GM19351 (cell line): ENCODE data around the gene SLC12A6.
"Not testable (repeated sequence)": the region's sequence is repeated elsewhere in the genome, so short reads cannot be mapped to it uniquely, and the experiment has no call there.

ENCODE experiments used
- ATAC-seq: cut with Tn5 transposase; IDR thresholded peaks from one replicate; pipeline ENCODE4 v1.9.1; 2021; ENCODE audit warnings: mild to moderate bottlenecking, moderate library complexity; ENCODE audit not compliant: unreplicated experiment

The SLC12A6 gene

GRCh38 chr15:34337557-34338306 is at the start of gene SLC12A6:
TSS of gene SLC12A6 (minus strand) at chr15:34337781. CDS start at chr15:34336680, 1,101 bp downstream.
- peak; percentile 63 for ATAC-seq

- ATAC-seq: not testable (repeated sequence)
These were observed 44.4 kb upstream of the SLC12A6 start for GRCh38 chr15:34381829-34382521.

GRCh38 chr15:34380491-34380890 is 42.9 kb upstream of the SLC12A6 start:
- not testable (repeated sequence) for ATAC-seq

GRCh38 chr15:34376856-34377255 is 39.3 kb upstream of the SLC12A6 start:
- no peak for ATAC-seq

- not testable (repeated sequence) for ATAC-seq
These were observed 38.0 kb upstream of the SLC12A6 start for GRCh38 chr15:34375541-34375940.

DNA sequence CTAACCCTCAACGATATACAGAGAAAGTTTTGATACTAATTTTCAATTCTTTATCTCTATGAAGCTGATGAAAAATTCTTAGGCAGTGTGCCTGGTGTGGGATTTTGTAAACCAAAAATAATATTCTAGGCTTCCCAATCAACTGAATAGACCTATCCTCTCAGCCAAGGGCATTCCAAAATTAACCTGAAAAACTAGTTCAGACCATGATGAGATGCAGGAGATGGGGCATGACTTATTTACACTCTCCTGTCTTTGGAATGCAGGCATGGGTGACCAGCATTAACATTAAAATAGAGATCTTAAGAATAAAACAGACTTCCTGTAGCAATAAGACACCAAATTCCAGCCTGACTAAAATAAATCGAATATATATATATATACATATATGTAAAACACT is 37.2 kb upstream of the SLC12A6 start:
- no peak for ATAC-seq

GRCh38 chr15:34373951-34374350 is 36.4 kb upstream of the SLC12A6 start:
- ATAC-seq: no peak

DNA sequence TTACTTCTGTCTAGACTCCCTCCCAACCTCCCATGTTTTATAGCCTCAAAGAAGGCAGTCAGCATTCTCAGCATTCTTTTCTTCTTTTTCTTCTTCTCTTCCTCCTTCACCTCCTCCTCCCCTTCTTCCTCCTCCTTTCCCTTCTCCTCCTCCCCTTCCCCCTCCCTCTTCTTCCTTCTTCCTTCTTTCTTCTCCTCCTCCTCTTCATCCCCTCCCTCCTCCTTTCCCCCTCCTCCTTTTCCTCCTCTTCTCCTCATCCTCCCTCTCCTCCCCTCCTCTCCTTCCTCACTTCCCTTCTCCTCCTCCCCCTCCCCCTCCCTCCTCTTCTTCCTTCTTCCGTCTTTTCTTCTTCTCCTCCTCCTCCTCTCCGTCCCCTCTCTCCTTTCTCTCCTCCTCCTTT is 33.1 kb upstream of the SLC12A6 start:
- ATAC-seq: no peak

GRCh38 chr15:34370129-34370528 is 32.5 kb upstream of the SLC12A6 start:
- no peak for ATAC-seq

DNA sequence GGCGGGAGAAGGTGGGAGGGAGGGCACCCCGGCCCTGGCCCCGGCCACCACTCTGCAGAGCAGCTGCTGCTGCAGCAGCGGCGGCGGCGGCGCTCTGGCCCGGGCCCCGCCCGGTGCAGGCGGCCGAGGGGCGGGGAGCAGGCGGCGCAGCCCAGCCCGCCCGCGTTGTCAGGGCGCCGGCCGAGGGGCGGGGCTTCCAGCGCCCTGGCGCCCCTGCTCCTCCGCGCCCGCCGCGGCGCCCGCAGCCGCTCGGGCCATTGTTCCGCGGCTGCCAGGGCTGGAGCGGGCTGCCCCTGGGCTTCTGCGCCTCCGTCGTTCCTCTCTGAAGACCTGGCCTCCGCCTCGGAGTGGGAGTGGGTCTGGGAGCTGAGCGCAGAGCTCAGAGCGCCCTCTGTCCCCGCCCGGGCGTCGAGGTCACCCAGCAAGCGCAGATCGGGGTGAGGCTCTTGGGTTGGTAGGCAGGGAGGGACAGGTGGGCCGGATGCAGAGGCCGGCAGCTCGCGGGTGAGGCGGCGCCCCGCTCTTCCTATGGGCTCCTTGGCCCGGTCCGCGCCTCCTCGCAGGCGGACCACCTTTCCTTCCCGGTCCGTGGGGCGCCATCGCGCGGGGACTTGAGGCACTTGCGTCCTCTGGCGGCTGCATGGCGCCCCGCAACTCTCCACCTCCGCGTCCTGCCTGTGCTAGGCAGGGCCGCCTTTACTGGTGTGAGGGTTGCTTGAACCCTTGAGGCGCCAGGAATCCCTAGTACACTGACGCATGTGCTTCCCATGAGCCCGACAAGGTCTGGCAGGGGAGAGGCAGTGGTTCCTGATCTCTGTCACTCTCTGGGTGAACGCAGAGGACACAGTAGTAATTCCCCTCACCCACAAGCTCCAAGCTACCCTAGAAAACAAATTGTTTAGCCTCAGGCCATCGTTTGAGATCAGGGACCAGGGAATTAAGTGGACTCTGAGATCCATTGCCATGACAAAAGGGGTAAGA is 29.8 kb upstream of the SLC12A6 start, which contains the start of gene LPCAT4:
Gene LPCAT4, minus strand, starts transcription at position 96 of the 981 bp plus-strand sequence. CDS start 96 bp downstream, outside the sequence.
- peak; percentile 68 for ATAC-seq

DNA sequence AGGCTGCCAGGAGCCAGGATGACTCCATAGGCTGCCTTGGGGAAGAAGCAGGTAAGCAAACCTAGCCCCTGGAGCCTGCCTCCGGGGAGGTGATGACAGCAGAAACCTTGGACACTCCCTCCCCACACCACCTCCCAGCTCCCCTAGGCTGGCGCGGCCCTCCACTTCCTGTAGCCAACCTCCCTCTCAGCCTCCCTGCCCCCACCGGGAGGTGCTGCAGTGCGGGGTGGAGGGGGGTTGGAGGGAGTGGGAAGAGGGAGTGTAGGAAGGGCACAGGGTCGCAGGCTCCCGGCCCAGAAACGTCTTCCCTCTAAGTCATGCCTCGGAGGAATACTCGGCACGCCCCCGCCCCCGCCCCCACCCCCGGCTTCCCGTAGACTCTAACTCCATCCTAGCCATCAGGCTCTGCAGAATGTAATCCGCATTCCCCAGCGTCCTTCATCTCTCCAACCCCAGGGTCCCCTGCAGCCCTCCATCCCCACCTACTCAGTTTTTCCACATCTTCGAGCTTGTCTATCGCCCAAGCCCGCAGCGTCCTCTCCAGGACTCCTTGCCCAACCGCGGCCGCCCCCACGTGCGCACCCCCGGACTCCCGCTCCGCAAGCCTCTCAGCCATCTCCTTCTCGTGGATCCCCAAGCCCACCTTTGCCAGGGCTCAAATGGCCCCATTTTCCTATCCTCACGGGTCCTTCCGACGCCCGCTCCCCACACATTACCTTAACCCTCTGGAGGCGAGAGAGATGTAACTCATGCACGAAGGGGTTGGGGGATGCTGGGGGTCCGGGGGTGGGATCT is 28.9 kb upstream of the SLC12A6 start:
- no peak for ATAC-seq

- no peak for ATAC-seq
These were observed 28.3 kb upstream of the SLC12A6 start for GRCh38 chr15:34365836-34366235.

GRCh38 chr15:34365091-34365825 is 27.7 kb upstream of the SLC12A6 start:
- ATAC-seq: no peak

DNA sequence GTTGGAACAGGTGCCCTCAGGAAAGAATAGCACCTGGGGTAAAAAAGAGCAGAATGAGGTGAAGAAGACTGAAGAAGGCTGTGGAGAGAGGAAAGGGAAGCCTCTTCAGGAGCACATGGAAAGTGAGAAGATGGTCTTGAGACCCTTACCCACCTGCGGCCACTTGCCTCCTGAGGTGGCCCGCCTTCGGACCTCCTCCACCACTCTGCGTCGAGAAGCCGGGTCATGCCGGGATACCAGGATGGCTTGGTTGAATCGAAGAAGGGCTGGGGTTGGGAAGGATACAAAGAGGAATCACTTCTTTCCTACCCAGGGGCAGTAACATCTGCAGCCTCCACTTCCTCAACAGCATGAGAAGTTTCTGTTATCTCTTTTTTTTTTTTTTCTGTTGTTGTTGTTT is 26.5 kb upstream of the SLC12A6 start:
- ATAC-seq: no peak

DNA sequence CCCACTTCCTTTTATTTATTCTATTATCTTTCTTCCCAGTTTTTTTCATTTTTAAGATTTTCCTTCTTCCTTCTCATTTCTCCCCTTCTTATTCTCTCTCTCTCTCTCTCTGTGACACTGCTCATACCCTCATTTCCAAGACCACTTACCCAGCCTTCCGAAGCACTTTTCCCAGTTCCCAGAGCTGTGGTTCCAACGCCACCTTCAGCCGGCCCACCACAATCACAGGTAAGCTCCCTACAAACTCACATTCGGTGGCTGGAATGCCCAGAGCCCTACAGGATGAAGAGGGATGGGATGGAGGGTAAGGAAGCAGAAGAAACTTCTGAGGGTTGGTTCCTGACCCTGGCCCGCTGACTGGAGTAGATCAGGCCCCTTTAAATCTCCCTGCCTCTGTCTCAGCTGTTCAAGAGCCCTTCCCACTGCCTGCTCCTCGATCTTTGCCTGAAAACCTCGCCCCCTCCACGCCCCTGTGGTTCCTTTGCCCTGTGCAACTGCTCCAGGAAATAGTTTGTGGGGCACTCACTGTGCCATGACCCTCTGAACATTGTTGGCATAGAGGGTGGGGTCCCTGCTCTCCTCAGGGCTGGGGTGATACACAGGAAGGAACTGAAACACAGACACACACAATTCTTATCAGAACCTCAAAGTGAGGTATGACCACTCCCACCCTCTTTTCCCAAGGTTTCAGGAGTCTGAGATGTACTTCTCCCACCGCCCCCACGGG is 24.6 kb upstream of the SLC12A6 start:
- no peak for ATAC-seq

DNA sequence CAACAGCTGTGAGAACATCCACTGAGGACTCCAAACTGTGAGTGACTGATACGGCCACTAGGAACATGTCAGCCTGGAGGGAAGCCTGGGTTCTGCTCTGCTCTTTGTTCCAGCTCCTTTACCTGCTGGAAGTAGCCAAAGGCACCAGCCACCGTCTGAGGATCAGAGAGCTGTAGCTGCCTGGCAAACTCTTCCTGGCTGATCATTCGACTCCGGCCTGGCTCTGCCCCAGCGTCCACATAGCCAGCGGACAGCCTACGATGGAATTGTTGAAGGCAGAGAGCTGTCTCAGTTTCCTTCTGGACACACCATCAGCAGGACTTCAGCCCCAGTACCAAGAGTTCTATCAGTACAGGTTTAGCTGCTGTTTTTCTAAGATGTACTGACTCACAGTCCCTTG is 23.7 kb upstream of the SLC12A6 start:
- no peak for ATAC-seq

- ATAC-seq: no peak
These were observed 22.7 kb upstream of the SLC12A6 start for GRCh38 chr15:34360298-34360697.

DNA sequence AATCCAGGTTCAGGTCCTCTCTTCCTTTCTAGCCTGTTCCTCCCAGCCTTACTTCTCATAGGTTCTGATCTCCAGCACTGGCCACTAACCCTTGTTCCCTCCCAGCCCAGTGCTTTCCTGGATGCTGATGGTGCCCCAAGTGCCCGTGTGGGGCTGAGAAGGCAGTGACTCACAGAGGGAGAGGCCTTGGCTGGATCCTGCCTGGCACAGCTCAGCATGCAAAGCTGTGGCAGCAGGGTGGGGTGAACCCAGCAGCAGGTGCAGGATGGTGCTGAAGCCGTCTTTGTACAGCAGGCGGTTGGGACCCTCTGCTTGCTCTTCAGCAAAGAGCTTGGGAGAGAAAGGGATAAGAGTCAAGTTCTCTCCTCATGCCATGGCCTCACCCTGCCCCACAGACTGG is 21.8 kb upstream of the SLC12A6 start:
- ATAC-seq: no peak

DNA sequence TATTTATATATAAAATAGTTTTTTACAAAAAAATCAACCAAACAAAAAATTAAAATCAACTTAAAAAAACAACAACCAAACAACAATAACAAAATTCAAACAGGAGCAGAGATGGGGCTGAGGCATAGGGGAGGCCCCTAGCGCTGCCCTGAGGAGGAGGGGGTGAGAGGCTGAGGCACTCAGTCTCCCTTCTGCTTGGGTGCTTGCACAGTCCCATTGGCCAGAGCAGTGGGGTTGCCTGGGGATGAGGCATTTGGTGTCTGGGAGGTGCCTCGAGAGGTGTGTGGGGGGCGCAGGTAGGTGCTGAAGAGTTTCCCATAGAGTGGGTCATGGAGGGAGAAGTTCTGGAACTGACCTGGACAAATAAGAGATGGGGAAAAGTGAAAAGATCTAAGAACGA is 21.4 kb upstream of the SLC12A6 start:
- no peak for ATAC-seq
